Panc1 (cell line): ENCODE data around the gene FLT3.

Experiments
- POLR2AphosphoS5 ChIP-seq: IDR thresholded peaks from 2 replicates; pipeline ENCODE4 v1.6.1; 2012; ENCODE audit warnings: mild to moderate bottlenecking, low read depth, low read length, moderate library complexity
- SIN3A ChIP-seq: IDR thresholded peaks from 2 replicates; pipeline ENCODE4 v1.6.1; 2012; ENCODE audit warnings: low read depth, mild to moderate bottlenecking, low read length, moderate library complexity, borderline replicate concordance; ENCODE audit not compliant: insufficient read depth
- TF ChIP-seq, protein P1 (sequence below): fragments of 450-650 bp; IDR thresholded peaks from 2 replicates; pipeline ENCODE4 v1.5.1; 2017; ENCODE audit warnings: mild to moderate bottlenecking
- TF ChIP-seq, protein P2 (sequence below), 2 experiments: IDR thresholded peaks; 2 replicates each; pipeline ENCODE4 v1.6.1; 2011 to 2012; ENCODE audit warnings: low read depth in 2 of 2, control low read depth in 1 of 2, low read length in 1 of 2, mild to moderate bottlenecking in 1 of 2, moderate library complexity in 1 of 2; ENCODE audit not compliant: insufficient read depth in 1 of 2

DNA sequence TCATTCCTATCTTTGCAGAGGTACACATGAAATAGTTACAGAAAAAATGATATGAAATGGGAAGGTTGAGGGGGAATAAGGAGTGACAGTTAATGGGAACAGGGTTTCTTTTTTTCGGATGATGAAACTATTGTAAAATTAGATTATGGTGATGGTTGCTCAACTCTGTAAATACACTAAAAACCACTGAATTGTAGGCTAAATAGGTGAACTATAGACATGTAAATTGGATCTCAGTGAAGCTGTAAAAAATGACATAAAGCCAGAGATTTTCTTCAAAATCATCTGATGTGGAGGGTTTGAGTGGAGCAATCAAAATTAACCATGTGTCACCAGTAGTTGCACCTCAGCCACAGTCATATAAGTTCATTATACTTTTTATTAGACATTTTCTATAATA is 6.6 kb upstream of the FLT3 start:
- TF ChIP-seq, protein P1, sequence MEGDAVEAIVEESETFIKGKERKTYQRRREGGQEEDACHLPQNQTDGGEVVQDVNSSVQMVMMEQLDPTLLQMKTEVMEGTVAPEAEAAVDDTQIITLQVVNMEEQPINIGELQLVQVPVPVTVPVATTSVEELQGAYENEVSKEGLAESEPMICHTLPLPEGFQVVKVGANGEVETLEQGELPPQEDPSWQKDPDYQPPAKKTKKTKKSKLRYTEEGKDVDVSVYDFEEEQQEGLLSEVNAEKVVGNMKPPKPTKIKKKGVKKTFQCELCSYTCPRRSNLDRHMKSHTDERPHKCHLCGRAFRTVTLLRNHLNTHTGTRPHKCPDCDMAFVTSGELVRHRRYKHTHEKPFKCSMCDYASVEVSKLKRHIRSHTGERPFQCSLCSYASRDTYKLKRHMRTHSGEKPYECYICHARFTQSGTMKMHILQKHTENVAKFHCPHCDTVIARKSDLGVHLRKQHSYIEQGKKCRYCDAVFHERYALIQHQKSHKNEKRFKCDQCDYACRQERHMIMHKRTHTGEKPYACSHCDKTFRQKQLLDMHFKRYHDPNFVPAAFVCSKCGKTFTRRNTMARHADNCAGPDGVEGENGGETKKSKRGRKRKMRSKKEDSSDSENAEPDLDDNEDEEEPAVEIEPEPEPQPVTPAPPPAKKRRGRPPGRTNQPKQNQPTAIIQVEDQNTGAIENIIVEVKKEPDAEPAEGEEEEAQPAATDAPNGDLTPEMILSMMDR = no peak
- TF ChIP-seq POLR2AphosphoS5 = no peak
- TF ChIP-seq SIN3A = no peak
- TF ChIP-seq, protein P2, sequence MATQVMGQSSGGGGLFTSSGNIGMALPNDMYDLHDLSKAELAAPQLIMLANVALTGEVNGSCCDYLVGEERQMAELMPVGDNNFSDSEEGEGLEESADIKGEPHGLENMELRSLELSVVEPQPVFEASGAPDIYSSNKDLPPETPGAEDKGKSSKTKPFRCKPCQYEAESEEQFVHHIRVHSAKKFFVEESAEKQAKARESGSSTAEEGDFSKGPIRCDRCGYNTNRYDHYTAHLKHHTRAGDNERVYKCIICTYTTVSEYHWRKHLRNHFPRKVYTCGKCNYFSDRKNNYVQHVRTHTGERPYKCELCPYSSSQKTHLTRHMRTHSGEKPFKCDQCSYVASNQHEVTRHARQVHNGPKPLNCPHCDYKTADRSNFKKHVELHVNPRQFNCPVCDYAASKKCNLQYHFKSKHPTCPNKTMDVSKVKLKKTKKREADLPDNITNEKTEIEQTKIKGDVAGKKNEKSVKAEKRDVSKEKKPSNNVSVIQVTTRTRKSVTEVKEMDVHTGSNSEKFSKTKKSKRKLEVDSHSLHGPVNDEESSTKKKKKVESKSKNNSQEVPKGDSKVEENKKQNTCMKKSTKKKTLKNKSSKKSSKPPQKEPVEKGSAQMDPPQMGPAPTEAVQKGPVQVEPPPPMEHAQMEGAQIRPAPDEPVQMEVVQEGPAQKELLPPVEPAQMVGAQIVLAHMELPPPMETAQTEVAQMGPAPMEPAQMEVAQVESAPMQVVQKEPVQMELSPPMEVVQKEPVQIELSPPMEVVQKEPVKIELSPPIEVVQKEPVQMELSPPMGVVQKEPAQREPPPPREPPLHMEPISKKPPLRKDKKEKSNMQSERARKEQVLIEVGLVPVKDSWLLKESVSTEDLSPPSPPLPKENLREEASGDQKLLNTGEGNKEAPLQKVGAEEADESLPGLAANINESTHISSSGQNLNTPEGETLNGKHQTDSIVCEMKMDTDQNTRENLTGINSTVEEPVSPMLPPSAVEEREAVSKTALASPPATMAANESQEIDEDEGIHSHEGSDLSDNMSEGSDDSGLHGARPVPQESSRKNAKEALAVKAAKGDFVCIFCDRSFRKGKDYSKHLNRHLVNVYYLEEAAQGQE (IDR thresholded peaks at IDR 0.05; ENCODE audit: insufficient read depth in 1 of 2, low read depth in 2 of 2, low read length in 1 of 2) = no peak
